GDM1 (cell line): Measurements from ENCODE around the gene PARD3.
"Not testable (repeated sequence)": the region's sequence is repeated elsewhere in the genome, so short reads cannot be mapped to it uniquely, and the experiment has no call there.

Experiments
- DNase-seq: peaks from one replicate; lab custom pipeline; 2025; lab: John Stamatoyannopoulos, UW

PARD3 gene

DNA sequence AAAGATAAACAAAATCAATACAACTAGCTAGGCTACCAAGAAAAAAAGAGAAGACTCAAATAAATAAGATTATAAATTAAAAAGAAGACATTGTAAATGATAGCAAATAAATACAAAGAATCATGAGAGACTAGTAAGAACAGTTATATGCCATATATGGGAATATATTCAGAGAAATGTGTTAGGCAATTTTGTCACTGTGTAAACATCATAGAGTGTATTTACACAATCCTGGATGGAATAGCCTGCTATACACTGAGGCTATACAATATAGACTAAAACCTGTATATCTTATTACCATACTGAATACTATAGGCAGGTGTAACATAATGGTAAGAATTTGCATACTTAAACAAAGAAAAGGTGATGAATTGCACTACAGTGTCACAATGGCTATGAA lies 717.4 kb downstream of the PARD3 start:
- no peak for DNase-seq

DNA sequence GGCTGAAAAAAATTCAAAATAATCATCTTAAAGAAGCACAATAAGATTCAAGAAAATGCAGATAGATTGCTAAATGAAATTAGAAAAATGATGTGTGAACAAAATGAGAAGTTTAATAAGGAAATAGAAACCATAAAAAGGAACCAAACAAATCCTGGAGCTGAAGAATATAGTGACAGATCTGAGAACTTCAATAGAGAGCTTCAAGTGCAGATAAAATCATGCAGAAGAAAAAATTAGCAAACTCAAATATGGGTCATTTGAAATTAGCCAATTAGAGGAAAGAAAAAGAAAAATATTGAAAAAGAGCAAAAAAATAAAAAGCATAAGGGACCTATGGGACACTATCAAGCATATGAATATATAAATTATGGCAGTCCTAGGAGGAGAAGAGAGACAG lies 720.1 kb downstream of the PARD3 start:
- no peak for DNase-seq

DNA sequence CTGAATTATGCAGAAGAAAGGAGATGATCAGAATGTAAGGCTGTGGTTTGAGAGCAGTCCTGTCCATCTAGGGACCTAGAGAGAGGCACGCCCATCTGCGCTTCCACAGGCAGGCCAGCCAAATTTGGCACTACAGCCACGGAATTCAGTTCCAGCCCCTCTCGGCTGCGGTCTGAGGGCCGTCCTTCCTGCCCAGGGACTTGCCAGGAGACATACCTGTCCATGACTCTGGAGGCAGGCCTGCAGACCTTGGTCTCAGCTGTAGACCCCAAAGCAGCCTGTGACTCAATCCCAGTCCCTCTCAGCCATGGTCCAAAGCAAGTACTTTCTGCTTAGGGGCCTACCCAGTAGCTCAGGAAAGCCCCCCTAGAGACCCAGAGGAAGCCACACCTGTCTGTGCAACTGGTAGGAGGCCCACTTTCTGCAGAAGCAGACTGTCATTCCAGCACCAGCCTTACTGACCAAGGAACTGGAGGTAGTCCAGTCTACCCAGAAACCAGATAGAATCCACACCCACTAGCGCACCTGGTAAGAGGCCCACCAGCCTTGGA lies 720.9 kb downstream of the PARD3 start:
- no peak for DNase-seq

DNA sequence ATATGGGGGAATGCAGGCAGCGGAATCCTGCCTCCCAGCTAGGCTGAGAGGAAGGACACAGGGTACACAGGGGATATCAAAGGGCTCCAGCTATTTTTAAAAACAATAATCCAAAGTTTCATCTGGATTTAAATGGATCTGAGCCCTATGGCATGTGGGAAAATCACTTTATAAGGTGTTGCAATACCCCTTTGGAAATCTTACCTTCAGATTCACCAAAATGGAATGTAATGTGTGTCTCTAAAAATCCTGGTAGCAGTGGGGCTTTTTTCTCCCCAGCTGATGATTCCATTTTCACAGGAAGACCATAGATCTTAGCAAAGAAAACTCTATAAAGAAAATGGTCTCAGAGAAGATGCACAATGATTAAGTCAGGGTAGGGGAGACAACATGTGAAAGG lies 722.2 kb downstream of the PARD3 start:
- no peak for DNase-seq

DNA sequence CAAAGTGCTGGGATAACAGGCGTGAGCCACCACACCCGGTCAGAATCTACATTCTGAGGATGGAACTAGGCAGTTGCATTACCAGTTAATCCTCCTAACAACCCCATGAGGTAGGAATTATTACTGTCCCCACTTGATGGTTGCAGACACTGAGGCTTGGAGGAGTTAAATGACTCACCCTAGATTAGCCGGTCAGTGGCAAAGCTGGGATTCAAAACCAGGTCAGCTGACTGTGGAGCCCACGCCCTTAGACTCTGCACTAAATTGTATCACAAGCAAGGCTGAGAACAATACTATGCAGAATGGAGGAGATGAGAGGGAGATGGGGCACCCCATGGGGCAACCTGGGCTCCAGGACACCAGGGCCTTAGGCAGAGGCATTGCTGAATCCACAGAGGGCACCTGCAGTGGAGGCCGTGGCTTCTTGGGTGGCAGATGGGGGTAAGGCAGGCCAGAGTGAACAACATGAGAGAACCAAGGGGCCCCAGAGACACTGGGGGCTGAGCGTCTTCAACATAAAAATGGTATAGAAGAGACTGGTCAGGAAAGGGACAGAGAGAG lies 723.4 kb downstream of the PARD3 start:
- no peak for DNase-seq

DNA sequence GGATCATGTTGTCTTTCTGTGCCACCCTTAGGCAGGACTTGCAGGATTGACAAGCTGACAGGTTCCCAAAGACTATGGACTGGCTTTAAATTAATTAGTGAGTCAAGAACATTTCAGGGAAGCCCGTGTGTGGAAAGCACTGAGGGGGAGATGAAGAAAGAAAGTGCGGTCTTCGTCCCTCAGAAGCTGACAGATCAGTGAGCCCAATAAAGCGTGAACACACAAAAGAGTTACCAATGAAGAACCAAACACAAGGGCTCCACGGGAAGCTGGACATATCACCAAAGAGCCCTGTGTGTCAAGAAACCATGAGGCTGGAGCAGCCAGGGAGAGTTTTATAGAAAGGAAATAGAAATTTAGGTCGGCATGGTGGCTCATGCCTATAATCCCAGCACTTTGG lies 725.8 kb downstream of the PARD3 start:
- no peak for DNase-seq

DNA sequence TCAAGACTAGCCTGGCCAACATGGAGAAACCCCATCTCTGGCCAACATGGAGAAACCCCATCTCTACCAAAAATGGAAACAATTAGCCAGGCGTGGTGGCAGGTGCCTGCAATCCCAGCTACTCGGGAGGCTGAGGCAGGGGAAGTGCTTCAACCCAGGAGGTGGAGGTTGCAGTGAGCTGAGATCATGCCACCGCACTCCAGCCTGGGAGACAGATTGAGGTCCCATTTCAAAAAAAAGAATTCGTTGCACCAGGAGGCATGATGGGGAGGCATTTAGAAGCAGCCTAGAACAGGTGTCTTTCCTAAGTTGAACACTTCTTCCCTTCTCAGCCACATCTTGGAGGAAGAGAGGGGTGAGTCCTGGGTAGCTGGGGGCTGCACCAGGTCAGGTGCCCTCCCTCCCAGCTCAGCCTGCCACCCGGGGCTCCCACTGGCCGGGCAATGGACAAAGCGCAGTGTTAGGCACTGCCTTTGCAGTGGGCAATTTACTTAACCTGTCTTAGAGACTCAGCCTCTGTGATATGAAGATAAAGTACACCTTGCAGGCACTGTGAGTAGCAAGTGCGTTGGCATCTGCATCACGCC lies 726.8 kb downstream of the PARD3 start:
- no peak for DNase-seq

DNA sequence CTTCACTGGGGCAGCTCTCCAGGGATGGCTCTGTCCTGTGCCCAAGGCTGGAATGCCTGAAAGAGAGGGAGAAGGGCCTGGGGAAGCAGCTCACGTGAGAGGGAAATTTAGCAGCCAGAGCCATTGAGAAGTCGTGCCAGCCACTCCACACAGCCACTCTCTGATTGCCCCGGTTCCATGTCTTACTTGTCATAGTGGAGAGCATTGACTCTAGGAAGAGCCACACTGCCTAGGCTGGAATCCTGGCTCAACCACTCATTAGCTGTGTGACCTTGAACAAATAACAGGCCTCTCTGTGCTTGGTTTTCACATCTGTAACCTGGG lies 728.0 kb downstream of the PARD3 start:
- DNase-seq = no peak

DNA sequence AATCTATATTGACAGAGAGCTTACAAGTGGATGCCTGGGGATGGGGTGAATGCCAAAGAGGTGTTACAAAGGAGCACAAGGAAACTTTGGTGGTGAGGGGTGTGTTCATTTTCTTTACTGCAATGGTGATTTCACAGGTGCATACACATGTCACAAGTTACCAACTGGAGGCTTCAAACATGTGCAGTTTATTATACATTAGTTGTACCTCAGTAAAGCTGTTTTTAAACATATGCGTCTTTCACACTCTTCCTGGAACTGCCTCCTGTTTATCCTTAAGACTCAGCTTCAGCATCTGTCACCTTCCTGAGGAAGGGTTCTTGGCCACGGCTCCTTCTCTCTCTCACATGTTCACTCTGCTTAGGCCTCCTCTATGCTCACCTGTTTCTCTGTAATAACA lies 731.5 kb downstream of the PARD3 start:
- DNase-seq = no peak

DNA sequence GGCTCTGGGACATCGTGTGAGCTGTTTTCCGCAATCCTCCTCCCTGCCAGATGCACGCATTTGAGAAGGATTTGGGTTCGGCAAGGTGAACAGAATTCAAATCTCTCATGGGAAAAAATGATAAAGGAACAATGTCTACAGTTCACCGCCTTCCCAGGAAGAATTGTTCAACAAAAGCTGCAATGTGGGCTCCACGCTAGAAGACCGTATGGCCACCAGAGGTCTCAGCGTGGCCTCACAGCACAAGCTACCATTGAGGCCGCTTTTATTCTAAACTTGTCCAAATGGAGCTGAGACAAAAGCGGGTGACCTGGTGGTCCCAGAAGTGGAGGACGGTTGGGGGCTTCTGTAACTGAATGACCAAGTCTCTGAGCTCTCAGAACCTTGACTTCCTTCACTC lies 733.1 kb downstream of the PARD3 start:
- DNase-seq = no peak

DNA sequence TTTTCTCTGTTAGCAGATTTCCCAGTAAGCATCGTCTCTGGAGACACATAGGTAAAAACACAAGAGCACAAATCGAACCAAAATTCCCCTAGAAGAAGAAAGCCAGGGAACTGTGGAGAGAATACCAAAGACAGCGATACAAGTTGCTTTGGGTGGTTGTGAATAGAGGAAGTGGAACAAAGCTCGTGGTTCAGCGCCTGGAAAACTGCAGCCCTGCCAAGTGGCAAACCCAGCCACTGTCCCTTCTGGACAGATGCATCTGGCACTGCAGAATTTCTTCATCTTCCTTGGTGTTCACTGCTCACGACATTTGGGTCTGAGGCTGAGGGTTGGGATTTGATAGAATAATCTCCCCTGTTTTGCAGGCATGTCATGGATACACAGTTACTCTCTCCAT lies 733.8 kb downstream of the PARD3 start:
- DNase-seq = peak; percentile 12

DNA sequence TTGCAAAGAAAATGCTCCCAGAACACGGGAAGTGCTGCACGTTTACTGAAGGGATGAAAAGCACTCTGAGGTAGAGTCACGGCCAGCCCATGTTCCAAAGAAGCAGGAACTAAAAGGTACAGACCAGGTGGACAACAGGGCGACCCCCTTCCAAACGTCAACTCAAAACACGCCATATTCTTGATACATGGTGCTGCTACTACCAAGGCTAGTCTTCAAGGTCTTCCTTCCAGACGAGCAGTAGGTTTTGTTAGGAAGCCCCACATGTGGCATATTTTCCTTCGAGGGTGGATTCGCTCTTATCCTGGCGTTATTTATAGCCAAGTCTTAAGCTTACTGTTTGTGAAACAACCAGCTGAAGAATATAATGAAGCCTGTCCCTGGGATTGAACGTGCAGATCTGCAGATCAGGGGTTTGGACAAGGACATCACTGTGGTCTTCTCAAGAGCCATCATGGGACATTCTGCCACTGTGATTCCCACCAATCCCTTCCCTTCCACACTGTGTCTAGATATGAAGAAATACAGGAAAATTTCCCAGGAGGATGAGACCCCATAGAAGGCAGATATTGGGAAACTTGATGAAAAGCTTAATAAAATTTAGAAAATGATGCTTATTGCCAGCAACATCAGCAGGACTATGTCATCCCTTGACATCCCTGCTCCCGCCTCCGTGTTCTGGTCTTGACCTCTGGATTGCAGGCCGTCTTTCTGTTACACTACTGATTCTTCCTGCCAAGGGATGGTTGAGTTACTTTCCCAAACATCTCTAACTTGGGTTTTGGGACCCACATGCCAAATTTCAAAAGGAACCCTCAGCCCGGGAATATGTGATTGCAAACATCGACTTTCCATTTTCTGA lies 734.4 kb downstream of the PARD3 start:
- no peak for DNase-seq

DNA sequence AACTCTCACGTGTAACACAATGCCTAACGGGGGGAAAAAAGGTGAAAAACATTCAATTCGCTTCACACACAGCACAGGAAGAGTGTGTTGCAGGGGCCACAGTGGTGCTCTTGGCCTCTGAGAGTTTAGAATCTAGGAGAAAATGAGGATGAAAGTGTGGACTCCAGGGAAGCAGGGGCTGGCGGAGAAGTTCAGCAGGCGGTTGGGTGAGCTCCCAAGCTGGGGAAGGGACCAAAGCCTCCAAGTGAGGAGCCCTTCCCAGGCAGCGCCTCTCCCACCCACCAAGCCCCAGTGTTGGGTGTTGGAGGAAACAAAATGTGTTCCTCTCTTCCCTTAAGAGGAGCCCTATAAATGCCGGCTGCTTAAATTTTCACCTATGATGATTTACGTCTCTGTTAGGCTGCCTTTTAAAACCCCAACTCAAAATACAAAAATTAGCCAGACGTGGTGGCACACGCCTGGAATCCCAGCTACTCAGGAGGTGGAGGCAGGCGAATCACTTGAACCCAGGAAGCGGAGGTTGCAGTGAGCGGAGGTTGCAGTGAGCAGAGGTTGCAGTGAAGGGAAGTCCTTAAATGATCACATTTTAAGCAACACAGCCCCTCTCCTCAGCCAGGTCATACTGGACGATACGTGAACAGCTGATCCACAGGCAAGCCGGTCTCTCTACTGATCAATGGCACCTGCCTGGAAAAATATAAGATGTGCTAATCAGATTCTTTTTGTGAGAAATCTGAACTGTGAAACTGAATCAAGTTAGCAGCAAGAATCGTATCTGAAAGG lies 735.2 kb downstream of the PARD3 start:
- DNase-seq = no peak

DNA sequence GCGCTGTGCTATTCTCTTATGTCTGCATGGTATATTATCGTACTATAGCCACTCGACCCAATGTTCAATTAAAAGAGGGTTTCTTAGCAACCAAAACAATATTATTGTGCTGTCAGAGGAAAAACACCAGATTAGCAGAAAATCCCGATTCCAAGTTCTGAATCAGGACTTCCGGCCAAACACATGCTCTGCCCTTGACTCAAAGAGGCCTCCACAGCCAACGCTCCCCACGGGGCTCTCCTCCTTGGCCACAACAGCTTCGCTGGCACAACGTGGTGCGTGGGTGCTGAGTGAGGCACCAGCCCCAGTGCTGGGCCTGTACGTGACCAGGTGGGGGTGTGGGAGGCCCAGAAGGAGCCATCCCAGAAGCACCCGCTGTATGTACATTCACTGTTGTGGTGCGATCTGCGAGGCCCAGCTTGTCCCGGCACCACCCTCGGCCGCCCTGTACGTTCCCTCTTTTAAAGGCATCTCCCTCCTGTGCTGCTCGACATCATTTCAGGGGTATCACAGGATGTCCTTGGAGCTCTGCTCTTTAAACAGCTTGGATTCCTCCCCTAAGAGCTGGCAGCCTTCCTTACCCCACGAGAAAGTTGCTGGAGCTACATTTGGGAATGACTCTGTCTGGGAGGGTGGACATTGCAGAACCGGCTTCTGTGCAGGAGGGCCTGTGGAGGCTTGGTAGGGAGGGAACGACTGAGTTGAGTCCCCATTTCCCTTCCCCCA lies 736.2 kb downstream of the PARD3 start:
- no peak for DNase-seq

DNA sequence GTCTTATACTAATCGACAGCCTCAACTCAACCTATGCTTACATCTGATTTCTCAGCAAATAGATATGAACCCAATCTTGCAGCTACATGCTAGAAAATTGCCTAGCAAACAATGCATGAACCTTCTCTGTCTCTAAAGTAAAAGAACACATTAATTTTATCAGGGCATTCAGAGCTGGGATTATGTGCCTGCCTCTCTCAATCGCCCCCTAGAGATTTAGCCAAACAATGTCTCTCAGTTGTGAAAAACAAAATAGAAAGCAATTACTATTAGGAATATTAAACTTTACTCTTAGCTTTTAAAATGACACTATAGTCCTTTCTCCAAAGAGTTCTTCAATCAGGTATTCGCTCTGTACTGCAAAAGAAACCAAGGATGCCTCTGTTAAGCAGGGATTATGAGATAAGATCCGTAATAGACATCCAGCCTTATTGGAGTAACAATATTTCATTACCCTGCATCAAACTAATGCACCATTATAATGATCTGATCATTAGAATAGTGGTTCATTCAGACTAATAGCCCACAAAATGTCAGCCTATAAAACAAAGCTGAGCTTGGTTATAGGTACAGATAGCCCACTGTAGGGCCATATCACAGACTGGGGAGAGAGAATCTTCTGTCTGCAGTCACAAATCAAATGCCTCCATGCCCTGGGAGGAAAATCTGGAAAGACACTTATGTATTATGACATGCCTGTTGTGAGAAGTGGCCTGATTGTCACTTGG lies 736.9 kb downstream of the PARD3 start:
- DNase-seq = no peak

DNA sequence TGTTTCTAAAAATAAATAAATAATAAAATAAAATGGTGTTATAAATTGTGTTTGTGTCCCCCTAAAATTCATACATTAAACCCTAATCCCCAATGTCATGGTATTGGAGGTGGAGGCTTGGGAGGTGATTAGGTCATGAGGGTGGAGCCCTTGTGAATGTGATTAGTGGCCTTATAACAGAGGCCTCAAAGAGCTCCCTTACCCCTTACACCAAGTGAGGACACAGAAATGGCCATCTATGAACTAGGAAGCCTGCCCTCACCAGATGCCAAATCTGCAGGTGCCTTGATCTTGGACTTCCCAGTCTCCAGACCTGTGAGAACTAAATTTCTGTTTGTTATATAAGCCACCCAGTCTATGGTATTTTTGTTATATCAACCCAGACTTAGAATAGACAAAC lies 738.7 kb downstream of the PARD3 start:
- DNase-seq = no peak

DNA sequence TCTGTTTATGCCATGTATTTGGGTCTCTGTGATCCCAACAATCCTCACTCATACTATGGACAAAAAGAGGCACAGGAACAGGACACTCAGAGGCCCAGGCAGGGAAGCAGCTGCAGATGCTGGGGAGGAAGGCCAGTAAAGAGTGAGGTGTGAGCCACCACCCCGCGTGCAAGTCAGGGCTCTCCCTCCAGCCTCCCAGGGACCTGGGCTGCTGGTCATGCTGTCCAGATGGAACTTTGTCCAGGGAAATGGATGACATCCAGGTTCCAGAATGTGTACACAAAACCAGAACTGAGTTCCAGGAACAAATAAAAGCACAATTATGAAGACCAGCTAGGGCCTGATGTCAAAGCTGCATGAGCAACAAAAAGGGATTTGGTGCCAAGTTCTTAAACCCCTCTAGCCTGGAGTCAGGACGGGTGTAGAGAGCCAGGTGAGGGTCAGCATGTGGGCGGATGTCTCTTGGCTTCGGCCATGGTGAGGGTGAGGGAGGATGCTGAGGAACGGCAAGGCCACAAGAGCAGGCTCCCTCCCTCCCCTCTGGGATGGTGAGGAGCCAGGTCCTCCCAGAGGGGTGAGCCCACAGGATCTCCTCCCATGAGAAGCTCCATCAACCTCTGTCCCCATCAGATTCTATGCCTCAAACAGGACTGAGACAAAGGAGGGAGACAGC lies 739.7 kb downstream of the PARD3 start:
- DNase-seq = no peak

DNA sequence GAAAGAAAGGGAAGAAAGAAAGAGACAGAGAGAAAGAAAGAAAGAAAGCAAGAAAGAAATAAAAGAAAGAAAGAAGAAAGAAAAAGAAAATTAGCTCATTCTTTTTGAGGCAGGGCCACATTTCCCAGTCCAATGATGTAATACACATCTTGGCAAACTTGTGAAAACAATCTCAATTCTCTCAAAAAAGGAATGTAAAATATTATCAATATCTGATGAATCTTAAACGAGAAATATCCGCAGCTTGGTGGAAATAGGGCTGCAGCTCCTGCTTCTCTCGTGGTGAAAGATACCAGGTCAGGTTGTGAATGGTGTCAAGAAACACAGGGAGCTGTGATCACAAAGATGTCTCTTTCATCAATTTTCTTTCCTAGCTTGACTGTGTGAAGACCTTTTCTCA lies 741.0 kb downstream of the PARD3 start:
- no peak for DNase-seq

DNA sequence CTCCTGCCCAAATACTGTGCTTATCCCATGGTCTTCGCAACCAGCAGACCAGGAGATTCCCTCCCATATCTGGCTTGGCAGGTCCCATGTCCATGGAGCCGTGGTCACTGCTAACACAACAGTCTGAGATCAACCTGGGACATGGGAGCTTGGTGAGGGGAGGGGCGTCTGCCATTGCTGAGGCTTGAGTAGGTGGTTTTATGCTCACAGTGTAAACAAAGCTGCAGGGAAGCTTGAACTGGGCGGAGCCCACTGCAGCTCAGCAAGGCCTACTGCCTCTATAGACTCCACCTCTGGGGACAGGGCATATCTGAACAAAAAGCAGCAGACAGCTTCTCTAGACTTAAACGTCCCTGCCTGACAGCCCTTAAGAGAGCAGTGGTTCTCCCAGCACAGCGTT lies 747.4 kb downstream of the PARD3 start:
- DNase-seq = not testable (repeated sequence)

DNA sequence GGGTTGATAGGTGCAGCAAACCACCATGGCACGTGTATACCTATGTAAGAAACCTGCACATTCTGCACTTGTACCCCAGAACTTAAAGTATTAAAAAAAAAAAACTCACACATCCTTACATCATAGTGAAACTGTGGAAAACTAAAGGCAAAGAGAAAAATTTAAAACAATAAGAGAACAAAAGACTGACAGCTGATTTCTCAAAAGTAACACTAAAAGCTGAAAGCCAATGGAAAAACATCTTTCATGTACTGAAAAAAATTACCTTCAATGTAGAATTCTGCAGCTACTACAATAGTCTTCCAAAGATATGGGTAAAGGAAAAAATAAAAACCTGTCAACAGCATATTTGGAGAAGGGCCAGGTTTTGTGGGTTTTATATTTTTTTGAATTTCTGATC lies 751.5 kb downstream of the PARD3 start:
- no peak for DNase-seq

DNA sequence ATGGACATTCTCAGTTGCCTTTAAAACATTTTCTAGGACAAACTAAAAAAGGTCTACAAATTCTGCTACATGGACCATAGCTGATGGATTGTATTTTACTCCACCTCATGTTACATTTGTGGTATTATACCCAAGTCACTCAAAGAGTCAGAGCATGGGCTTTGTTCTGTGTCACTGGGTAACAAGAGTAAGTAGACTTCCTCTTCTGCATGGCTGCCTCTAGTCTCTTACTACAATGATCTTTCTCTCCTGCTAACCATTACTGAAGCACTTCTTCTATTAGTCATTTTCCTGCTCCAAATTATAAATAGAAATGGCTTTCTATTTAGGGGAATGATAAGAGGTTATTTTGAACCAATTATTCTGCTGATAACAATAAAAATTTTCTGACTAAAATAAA lies 753.3 kb downstream of the PARD3 start:
- no peak for DNase-seq
